Stimulated activated CD8-positive, alpha-beta memory T cell treated with anti-CD3 and anti-CD28 coated beads, Interleukin-15, amount 100 ng/mL, for 24 hours (primary cell): ENCODE results near the gene PFKFB4.
"Not testable (repeated sequence)": the region's sequence is repeated elsewhere in the genome, so short reads cannot be mapped to it uniquely, and the experiment has no call there.

ENCODE experiments used
- DNase-seq: peaks from one replicate; pipeline ENCODE4 v3.0.0-alpha.2; 2020; ENCODE audit warnings: low read depth

Gene PFKFB4

DNA sequence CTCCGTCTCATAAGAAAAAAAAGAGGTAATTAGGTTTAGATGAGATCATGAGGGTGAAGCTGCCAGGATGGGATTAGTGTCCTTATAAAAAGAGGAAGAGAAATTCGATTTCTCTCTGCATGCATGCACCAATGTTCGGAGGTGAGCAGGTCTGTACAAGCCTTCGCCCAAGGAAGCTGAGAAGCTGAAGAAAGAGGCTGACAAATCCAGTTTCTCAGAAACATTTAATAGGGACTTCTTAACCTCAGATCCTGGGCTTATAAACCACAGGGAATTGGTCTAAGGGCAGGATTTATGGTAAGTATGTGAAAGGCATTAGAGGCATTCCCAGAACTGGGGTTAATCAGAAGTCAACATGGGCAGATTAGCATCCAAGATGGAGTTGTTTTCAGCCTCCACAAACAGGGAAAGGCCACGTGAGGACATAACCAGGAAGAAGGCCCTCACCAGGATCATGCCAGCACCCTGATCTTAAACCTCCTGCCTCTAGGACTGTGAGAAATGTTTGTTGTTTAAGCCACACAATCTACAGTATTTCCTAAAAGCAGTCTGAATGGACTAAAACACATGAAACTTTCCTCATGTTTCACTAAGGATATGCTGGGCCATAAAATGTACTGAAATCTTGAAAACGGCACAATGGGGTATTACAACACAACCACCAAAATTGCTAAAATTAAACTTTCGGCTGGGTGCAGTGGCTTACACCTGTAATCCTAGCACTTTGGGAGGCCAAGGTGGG lies 64.0 kb downstream of the PFKFB4 start:
- DNase-seq = no peak

DNA sequence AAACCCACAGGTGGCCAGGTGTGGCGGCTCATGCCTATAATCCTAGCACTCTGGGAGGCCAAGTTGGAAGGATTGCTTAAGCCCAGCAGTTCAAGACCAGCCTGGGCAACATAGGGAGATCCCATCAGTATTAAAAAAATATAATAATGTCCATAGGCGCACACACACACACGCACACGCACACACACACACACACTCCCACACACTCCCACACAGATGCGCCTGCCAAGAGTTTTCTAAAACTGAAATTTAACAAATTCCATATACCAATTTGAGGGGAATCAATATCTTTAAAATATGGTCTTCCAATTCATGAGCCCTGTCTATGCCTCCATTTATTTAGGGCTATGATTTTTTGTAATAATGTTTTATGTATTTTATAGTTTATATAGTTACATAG lies 69.7 kb downstream of the PFKFB4 start:
- no peak for DNase-seq

DNA sequence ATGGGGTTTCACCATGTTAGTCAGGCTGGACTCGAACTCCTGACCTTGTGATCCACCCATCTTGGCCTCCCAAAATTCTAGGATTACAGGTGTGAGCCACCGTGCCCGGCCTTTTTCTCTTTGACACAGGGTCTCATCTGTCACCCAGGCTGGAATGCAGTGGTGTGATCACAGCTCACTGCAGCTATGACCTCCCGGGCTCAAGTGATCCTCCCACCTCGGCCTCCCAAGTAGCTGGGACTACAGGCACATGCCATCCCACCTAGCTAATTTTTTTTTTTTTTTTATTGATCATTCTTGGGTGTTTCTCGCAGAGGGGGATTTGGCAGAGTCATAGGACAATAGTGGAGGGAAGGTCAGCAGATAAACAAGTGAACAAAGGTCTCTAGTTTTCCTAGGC lies 73.8 kb downstream of the PFKFB4 start:
- not testable (repeated sequence) for DNase-seq

DNA sequence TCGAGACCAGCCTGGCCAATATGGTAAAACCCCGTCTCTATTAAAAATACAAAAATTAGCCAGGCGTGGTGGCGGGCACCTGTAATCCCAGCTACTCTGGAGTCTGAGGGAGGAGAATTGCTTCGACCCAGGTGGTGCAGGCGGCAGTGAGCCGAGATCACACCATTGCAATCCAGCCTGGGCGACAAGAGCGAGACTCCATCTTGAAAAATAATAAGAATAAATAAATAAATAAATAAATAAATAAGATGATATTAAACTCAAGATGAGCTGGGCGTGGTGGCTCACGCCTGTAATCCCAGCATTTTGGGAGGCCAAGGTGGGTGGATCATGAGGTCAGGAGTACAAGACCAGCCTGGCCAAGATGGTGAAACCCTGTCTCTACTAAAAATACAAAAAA lies 75.7 kb downstream of the PFKFB4 start:
- not testable (repeated sequence) for DNase-seq

DNA sequence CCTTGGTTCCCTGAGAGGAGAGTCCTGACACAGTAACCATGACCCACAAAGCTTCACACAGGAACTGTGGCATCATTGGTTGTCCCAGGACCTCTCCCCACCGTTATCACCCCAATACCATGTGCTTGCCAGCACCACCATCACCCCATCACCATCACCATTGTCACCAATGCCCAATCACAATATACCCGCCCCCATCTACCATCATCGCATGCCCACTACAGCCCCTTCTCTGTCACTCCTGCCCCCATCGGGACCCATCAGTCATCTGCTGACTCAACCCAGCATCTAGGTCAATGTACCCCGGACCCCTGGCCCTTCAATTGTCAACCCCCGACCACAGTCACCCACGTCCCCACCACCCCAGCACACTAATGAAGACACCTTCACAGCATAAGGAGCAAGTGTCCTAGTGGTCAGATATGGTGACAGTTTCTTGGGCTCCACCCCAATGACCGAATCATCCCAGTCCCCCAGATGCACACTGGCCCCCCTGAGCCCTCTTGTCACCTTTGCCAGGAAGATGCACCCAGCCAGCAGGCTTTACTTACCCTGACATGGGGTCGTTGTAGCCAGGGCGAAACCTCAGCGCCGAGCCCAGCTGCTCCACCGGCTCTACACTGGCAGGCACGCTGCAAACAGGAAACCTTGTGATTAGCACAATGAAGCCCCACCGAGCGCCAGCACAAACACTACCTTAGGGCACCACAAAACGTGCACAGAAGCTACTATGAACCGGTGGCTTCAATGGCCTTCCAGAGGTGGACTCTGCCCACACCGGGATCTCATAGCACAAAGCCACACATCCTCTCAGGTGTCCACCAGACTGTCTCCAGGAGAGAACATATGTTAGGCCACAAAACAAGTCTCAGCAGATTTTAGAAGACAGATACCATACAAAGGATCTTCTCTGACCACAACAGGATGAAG lies 77.7 kb downstream of the PFKFB4 start:
- no peak for DNase-seq

DNA sequence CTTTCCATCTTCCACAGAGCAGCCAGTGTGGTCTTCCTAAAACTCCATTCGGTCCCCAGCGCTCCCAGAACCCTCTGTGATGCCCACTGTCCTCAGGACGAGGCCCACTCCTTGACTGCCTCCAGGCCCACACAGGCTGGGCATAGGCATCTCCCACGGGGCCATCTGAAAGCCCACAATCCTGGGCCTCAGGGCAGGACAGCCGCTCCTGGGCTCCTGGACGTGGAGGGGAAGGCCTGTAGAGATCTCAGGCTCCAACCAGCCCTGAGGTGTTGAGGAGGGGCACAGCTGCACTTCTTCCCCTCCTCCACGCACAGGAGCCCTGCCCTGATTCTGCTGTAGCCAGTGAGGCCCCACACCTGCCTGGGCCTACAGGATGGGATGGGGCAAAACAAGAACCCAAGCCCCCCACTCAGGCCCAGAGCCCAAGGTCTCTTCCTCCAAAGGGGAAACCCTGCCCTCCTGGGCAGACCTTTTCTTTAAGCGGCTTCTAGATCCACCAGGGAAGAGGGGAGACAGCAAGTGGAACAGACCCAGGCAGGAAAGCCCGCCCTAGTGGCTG lies 78.6 kb downstream of the PFKFB4 start:
- DNase-seq = no peak

DNA sequence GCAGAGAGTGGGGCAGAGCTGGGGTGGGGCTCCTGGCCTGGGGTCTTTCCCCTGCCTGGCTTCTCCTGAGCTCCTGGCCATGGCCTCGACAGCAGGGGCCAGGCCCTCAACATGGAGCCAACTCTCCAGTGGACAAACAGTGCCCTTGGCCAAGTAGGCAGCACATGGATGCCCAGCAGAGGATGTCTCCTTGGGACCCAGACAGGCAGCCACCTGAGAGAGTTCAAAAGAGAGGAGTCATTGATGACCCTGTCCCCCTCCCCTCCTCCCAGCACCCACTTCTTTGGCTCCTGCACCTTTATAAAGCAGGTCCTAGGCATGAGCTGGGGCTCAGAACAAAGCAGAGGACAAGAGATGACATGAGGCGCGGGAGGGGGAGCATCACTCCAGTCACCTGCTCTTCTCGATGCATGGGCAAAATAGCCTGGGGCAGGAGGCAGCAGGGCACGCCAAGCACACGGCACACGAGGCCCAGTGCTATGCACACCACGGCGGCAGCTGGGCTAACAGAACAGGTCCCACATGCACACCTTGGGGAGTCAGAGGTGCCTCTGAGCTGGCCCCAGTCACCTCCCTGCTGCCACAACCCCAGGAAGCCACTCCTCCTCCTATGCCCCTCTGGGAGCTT lies 80.1 kb downstream of the PFKFB4 start:
- no peak for DNase-seq

DNA sequence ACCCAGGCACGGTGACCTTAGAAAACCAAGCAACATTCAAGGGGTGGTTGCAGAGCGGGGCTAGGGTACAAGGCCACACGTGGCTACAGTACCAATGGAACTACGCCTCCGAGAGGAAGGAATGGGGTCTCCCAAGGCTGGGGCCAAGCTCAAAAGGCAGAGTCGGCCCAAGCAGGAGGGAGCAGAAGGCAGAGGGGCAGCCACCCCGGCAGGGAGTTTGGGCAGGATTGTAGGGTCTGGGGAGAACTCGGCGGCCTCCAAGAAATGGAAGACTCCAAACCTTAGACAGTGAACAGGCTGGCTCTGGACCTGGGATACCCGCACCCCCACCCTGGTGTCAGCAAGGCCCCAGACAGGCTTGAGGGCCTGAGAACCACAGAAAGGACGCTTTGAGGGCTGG lies 81.4 kb downstream of the PFKFB4 start:
- no peak for DNase-seq

DNA sequence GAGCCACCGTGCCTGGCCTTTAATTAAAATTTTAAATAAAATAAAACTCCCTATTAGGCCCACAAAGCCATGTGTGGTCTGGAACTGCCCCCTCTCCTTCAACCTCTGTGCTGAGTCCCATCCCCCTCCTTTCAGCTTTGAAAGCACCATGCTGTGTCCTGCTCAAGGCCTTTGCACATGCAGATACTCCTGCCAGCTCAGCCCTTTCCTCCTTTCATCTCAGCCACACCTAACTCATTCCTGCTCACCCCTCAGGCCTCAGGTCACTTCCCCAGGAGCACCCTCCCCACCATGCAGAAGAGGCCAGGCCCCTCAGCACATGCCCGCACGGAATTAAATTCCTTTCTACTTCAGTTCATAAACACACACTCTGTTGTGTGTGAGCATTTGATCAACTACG lies 82.0 kb downstream of the PFKFB4 start:
- no peak for DNase-seq

DNA sequence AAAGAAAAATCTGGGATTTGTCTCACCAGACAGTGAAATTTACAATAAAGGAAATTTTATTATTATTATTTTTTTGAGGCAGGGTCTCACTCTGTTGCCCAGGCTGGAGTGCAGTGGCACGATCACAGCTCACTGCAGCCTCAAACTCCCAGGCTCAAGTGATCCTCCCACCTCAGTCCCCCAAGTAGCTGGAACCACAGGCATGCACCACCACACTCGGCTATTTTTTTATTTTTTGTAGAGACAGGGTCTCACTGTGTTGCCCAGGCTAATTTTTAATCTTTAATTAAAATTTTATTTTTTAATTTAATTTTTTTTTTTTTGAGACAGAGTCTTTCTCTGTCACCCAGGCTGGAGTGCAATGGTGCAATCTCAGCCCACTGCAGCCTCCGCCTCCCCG lies 82.6 kb downstream of the PFKFB4 start:
- DNase-seq = not testable (repeated sequence)

DNA sequence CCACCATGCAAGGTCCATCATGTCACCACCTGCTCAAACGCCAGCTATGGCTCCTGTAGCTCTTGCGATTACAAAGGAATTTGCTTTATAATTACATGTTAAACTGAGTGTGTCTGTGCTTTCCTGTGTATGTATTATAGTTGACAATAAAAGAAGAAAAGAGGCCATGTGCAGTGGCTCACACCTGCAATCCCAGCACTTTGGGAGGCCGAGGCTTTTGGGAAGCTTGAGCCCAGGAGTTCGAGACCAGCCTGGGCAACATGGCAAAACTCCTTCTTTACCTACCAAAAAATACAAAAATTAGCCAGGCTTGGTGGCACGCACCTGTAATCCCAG lies 83.0 kb downstream of the PFKFB4 start:
- DNase-seq = no peak

DNA sequence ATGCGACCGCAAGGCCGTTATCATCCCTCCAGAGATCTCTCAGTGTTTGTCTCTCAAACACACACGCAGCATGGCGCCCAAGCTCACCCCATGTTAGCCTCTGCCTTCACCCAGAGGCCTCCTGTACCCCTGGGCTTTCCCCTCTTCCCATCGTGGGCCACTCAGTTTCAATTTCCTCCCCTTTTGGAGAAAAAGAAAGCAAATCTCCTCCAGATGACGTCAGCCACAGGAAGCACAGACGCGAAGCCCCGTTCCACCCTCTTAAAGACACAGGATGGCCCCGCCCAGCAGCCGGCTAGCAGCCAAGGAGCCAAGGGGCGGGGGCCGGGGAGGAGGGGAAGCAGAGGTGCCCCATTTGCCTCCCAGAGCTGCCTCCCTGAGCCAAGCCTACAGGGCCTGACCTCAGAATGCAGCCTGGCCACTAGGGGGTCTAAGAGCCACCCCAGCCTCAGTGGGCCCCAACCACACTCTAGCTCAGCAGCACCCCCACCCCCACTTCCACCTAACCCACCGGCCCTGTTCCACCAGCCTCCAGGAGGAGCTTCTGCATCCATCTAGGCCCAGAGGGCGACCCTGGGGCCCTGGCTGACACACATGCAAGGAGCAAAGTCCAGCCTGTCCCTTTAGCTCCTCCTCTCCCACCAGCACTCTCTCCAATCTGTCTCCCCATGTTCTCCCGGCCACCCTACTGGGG lies 83.5 kb downstream of the PFKFB4 start:
- peak; percentile 74 for DNase-seq

DNA sequence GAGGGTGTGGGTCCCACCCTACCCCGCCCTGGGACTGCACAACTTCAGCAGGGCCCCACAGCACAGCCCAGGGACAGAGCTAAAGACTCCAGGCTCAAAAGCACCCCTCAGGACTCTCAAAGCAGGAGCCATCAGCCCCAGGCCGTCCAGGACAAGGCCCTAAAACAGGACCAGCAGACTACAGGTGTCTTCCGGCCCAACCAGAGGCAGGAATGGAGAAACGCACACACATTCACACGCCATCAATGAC lies 84.0 kb downstream of the PFKFB4 start:
- DNase-seq = no peak

DNA sequence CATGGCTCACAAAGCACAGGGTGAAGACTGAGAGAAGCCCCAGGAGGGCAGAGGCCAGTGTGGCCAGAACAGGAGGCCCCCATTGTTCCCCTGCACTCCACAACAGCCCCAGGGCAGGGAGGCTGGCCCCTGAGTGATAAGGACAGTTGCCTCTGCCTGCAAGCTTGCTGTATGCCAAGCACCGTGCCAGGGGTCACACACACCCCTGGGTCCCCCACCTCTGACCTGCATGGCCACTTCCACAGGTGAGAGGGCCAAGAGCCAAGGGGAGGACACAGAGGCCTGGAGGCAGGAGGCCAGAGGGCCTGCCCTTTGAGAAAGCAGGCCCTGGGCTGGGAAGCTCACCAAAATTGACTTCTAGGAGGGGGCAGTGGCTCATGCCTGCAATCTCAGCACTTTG lies 86.3 kb downstream of the PFKFB4 start:
- no peak for DNase-seq

DNA sequence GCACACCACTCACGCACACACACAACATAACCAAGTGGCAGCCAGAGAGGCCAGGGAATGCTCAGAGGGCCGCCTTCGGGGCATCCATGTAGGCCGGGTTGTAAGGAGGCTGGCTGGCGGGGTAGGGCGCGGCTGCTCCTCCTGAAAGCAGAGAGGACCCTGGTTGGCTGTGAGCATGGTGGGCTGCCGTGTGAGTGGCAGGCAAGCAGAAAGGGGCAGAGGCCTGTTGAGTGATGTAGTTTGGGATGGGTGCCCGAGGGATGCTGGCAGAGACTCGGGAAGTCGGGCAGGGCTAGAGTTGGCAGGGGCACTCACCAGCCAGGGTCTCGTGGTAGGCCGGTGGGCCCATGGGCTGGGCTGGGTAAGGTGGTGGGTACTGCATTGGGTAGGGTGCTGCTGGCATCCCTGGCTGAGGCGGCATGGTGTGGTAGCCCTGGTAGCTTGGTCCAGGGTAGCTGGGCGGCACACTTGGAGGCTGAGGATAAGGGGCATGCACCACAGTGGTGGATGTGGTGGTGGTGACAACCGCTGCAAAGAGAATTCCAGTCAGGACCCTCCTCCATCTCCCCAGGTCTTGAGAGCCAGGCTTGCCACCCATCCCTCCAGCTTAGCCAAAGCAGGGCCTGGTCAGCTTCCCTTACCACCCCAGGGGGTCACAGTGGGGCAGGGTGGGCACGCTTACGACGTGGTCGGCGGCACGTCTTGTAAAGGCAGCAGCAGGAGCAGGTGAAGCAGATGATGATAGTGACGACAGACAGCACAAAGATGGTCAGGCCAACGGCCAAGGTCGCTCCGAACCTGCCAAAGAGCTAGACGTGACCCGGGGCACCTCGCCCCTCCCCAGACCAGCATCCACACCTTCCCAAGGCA lies 87.3 kb downstream of the PFKFB4 start:
- no peak for DNase-seq

DNA sequence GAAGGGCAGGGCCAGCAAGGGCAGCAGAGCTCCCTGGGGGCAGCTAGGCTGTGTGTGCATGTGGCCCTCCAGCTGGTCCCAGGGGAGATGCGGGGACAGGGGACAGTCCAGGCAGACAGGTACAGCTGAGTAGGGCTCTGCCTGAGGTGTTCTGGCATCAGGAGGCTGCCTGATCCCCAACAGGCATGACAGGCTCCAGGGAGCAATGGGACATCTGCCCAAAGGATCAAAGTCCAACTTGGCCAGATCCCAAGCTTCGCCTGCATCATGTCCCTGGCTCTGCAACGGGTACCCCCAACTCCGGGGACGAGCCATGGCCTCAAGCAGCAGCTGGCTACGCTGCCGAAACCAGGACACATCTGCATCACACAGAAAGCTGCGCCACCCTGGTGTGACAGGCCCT lies 88.3 kb downstream of the PFKFB4 start:
- no peak for DNase-seq
